Right lung (tissue), 5 donors: Measurements from ENCODE around the gene MAEA. TPM values are rescaled to one million over a fixed set of nuclear protein-coding genes. Genes with fewer than 3 reads are reported as not detected.
"Not testable (repeated sequence)": the region's sequence is repeated elsewhere in the genome, so short reads cannot be mapped to it uniquely, and the experiment has no call there.

Experiments used
- DNase-seq, 2 donors: peaks; one replicate each; pipeline ENCODE4 v3.0.0-alpha.2; 2013
- polyA plus RNA-seq, 5 donors: library from polyadenylated mRNA; unstranded; fragments of 120-200 nt; gene quantifications; one replicate each; pipeline versions ENCODE4 v1.2.1 to v1.2.3, GENCODE V29; 2013; ENCODE audit warnings: inconsistent platforms in 1 of 5, low replicate concordance in 1 of 5; ENCODE audit not compliant: insufficient read length in 5 of 5, insufficient read depth in 1 of 5

MAEA gene
- polyA plus RNA-seq, 5 donors: 44.4 to 69.1 (median 58.5) TPM

DNA sequence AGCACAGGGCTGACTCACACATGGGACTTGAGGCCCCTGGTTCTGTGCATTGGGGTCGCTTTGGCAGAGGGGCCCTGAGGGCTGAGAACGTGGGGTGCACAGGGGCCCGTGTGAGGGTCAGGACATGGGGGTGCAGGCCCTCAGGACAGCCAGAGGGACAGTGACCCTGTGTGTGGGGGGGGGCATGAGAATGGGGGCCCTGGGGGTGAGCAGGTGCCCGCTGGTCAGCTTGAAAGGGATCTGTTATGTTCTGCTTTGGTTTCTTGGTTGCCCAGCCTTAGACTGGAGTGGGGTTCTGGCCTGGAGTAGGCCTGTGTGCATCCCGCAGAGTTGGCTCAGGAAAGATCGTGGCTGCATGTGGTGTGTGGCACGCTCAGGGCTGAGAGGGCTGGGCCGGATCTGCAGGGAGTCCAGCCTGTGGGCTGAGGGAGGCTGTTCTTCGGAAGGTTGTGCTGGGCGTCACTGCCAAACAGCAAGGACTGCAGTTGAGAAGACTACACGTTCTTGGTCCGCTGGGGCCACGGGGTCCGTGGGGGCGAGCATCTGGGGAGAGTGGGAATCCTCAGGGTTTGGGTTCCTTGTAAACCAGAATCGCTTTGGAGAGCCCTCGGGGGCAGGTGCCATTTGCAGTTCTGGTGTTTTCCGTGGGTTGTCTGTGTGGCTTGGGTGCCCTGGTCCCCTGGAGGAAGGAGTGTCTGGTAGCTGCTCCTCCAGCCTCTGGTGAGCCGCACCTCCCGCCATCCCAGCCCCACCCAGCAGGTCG, 42.1 kb downstream of the MAEA start:
- DNase-seq: no peak

- DNase-seq: no peak
These were observed 43.0 kb downstream of the MAEA start for GRCh38 chr4:1332686-1333085.

DNA sequence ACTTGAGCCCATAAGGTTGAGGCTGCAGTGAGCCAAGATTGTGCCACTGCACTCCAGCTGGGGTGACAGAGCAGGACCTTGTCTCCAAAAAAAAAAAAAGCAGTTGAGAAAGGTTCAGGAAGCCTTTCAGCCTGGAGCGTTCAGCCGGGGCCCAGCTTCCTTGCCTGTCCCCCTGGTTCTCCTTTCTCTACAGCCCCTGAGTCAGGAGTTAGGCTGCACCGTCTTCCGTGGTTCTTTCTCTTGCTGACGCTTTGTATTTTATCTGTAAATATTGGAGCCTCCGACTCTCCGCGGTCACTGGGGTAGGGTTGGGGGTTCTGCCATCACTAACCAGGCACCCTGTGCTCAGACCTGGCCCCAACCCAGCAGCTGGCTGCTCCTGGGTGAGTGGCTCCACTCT, 43.6 kb downstream of the MAEA start:
- DNase-seq: no peak

DNA sequence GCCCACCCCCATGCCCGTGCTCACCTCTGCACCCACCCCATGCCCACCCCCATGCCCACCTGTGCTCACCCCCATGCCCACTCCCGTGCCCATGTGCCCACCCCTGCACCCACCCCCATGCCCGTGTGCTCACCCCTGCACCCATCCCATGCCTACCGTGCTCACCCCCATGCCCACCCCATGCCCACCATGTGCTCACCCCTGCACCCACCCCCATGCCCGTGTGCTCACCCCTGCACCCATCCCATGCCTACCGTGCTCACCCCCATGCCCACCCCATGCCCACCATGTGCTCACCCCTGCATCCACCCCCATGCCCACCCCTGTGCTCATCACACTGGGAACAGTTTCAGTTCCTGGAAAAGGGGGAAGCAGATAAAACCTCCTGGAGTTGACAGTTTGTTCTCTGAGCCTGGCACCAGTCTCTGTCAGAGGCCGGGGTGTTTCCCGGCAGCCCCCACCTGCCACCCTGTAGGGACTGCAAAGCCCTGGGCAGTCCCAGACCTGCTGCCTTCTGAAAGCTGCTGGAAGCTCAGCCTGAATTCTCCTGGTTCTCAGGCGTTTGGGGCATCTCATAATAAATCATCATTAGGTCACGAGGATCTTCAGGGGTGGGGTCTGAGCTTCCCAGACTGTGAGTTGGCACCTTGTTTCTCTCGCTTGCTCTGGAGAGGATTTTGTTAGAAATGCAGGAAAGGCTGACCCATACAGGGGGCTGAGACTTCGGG, 44.3 kb downstream of the MAEA start:
- not testable (repeated sequence) for DNase-seq

DNA sequence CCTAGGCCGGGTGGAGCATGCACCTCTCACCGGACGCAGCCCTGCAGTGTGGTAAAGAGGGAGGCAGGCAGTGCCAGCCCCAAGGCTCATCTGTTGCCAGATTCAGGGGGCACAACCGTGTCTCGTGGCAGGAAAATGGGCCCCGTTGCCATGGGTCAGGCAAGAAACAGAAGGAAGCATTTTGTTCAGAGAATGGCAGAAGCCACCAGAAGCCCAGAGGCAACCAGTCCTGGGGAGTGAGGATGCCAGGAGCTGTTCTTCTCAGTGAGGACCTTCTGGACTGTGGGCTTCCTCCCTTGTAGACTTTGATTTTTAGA, 44.8 kb downstream of the MAEA start:
- no peak for DNase-seq

- DNase-seq: not testable (repeated sequence)
These were observed 45.6 kb downstream of the MAEA start for GRCh38 chr4:1335193-1335883.

- no peak for DNase-seq
These were observed 46.4 kb downstream of the MAEA start for GRCh38 chr4:1336088-1336491.

GRCh38 chr4:1337376-1337831, 47.7 kb downstream of the MAEA start:
- DNase-seq: no peak

DNA sequence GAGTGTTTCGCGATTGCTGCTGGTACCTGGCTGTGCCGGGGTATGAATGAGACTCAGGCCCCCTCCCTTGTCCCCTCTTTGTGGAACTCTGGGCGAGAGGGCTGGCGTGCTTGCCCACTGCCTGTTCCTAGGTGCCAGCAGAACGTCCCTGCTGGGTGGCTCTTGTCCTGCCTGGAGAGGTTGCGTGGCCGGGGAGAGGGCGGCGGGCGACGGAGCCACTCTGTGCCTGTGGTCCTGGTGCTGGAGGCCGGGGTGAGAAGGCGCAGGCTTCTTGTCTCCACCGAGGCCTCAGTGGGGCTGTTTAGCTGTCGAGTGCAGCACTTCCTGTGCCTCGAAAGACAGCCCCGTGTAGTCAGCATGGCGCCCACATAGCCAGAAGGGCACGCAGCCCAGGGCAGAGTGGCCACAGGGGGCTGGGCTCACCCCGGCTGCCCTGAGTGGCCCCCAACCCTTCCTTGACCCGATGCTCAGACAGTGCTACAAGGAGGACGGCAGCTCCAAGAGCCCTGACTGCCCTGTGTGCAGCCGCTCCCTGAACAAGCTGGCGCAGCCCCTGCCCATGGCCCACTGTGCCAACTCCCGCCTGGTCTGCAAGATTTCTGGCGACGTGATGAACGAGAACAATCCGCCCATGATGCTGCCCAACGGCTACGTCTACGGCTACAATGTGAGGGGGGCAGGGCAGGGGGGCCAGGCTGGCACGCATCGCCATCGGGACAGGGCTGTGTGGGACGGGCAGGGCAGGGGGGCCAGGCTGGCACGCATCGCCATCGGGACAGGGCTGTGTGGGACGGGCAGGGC, 48.5 kb downstream of the MAEA start:
- DNase-seq: no peak

GRCh38 chr4:1338752-1339414, 49.2 kb downstream of the MAEA start:
- DNase-seq: no peak

GRCh38 chr4:1339489-1339888, 49.8 kb downstream of the MAEA start:
- DNase-seq: no peak

GRCh38 chr4:1340181-1340747, 50.6 kb downstream of the MAEA start:
- DNase-seq: no peak

DNA sequence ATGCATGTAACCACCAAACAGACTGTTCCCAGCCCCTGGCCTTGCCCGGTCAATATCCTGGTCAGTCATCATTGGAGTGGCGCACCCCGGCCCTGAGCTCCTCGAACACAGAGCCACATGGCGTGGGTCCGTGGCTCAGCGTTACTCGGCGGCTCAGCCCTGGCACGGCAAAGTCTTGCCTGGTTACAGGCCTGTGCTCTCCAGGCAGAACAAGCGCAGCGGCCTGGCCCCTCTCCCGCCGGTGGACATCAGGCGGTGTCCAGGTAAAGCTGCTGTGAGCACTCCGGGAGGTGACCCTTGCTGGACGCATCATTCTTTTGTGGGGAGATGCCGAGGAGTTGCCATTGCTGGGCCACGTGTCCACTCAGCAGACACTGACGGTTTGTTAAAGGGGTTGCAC, 51.2 kb downstream of the MAEA start:
- no peak for DNase-seq

DNA sequence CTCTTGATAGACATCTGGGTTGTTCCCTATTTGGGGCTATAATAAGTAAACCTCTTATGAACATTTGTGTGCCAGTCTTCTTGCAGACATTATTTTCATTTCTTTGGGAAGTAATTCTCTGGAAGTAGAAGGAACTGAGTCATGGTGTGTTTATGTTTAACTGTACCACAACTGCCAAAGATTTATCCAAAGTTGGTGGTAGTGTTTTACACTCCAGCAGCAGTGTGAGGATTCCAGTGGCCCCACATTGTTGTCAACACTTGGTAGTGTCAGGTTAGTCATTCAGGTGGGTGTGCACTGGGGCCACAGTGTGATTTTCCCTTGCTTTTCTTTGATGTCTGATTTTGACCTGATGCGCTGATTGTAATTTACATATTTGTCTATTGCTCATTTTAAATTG, 52.3 kb downstream of the MAEA start:
- no peak for DNase-seq

- peak in 1 of 2 donors; percentile 11 for DNase-seq
These were observed 55.0 kb downstream of the MAEA start for GRCh38 chr4:1344696-1345095.

DNA sequence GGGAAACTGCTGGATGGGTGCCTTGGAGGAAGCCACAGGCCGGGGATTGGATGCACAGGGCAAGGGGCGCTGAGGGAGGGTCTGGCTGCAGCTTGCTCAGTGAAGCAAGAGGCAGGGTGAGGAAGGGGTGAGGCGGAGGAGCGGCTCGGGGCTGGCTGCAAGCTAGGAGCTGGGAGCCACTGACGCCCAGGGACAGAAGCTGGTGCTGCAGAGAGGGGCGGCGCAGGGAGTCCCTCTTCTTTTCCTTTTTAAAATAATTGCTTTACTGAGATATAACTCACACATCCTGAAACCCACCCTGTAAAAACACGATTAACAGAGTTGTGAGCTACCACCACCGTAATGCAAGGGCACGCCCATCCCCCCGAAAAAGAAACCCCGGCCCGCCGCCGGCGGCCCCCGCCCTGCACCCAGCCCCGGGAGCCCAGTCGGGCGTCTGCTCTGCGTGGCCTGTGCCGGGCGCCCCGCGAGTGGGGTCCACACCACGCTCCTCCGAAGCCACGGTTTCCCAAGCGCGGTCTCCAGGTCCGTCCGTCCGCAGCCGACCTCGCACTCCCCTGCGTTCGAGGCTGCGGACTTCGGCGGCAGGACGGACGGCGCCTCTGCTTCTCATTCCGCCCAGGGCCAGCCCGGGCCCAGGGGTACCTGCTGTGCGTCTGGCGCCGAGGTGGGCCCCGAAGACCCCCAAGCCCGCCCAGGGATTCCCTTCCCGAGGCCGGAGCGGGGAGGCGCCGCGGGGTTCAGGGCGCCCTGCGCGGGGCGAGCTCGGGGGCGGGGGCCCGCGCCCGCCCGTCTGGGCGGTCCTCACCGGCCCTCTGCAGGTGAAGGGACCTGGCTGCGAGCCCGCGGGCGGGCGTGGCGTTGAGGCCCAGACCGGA, 56.5 kb downstream of the MAEA start:
- peak; percentile 61 to 69 for DNase-seq

DNA sequence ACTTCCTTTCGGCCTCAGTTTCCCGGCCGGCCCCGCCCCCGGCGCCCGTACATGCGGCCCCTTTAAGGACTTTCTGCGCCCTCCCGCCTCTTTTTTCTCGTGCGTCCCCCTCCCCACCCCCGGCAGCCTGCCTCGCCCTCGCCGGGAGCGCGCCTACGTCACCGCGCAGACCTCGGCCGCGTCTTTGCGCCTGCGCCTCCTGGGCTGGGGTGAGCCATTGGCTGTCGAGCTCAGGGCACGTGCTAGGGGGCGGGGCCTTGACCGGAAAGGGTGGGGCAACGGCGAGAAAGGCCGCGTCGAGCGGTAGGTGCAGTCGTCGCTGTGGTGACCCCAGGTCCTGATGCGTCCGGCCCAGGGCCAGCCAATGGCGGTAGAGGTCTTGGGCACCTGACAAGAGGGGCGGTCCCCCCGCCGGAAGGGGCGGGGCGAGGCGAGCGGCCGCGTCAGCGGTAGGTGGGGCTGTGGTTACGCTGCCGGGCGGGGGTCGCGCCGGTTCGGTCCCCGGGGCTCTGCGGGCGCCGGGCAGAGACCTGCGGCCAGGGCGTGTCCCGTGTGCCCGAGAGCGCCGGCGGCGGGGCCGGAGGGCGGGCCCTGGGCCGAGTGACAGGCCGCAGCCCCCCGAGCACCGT, 57.2 kb downstream of the MAEA start, which contains the start of gene UVSSA:
TSS of gene UVSSA (plus strand) at position 428 of the 629 bp plus-strand sequence. CDS start 884 bp downstream, outside the sequence.
- peak; percentile 100 for DNase-seq

DNA sequence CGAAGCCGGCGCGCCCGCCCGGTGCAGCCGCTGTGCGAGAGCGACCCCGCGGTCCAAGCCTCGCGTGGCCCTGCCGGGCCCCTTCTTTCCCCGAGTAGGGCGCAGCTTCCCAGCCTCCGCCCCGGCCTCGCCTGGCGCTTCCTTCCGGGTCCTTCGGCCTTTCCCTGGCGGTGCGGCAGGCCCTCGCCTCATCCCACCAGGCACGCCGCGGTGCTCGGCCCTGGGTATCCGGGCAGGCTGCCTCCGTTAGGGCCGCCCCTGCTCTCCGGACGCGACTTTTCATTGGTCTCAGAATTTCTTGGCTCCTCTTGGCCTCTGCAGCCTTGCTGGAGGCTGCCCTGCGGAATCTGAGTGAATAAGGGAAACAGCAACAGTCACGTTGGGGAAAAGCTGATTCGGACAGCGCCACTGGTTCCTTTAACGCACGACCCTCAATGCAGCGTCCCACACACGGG, 57.7 kb downstream of the MAEA start:
- peak; percentile 77 to 79 for DNase-seq

DNA sequence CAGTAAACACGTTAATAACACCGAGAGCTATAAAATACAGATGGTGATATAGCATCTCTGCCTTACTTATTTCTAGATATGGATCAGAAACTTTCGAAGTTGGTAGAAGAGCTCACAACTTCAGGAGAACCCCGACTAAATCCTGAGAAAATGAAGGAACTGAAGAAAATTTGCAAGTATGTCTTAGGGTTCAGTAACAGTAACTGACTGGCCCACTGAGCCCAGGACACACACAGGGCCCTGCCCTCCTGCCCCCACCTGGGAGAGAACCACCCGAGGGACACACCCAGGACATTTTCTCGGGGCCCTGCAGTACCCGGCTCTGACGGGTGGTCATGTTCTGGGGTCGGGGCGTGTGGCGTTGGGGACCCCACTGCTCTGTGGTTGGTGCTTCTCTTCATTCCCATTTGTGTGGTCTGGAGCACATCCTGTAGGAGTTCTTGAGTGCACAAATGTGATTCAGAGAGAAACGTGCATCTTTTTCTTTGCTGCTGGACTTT, 58.4 kb downstream of the MAEA start:
- no peak for DNase-seq
